Smooth muscle cell (in vitro differentiated cells): ENCODE data around the gene CYP8B1. TPM values are rescaled to one million over a fixed set of nuclear protein-coding genes. Genes with fewer than 3 reads are reported as not detected.

ENCODE experiments used
- DNase-seq: peaks from one replicate; lab custom pipeline; 2025; ENCODE audit not compliant: unreplicated experiment; lab: John Stamatoyannopoulos, UW
- H2AFZ ChIP-seq: fragments of 200-600 bp; sonication (generic); 2 replicates; pipeline ENCODE4 v1.6.0; 2016; ENCODE audit warnings: antibody characterized with exemption, low read depth, mild to moderate bottlenecking
- H3F3A ChIP-seq: fragments of 200-600 bp; sonication (generic); 2 replicates; pipeline ENCODE4 v1.6.0; 2017; ENCODE audit warnings: antibody characterized with exemption, low read depth
- H3K27ac ChIP-seq: fragments of 200-600 bp; sonication (generic); 2 replicates; pipeline ENCODE4 v1.5.1; 2016; ENCODE audit warnings: low read depth, mild to moderate bottlenecking
- H3K27me3 ChIP-seq: fragments of 200-600 bp; sonication (generic); 2 replicates; pipeline ENCODE4 v1.6.1; 2016; ENCODE audit warnings: low read depth, mild to moderate bottlenecking
- H3K36me3 ChIP-seq: fragments of 200-600 bp; sonication (generic); 2 replicates; pipeline ENCODE4 v1.5.1; 2016; ENCODE audit warnings: low read depth
- H3K4me1 ChIP-seq: fragments of 200-600 bp; sonication (generic); 2 replicates; pipeline ENCODE4 v1.5.1; 2016; ENCODE audit warnings: low read depth
- H3K4me2 ChIP-seq: fragments of 200-600 bp; sonication (generic); 2 replicates; pipeline ENCODE4 v1.6.0; 2016; ENCODE audit warnings: mild to moderate bottlenecking
- H3K4me3 ChIP-seq: fragments of 200-600 bp; sonication (generic); 2 replicates; pipeline ENCODE4 v1.5.1; 2016; ENCODE audit warnings: mild to moderate bottlenecking
- H3K79me2 ChIP-seq: fragments of 200-600 bp; sonication (generic); 2 replicates; pipeline ENCODE4 v1.6.0; 2016; ENCODE audit warnings: low read depth, mild to moderate bottlenecking
- H3K9ac ChIP-seq: fragments of 200-600 bp; sonication (generic); 2 replicates; pipeline ENCODE4 v1.6.0; 2016; ENCODE audit warnings: low read depth
- H3K9me3 ChIP-seq: fragments of 200-600 bp; sonication (generic); replicated peaks from 2 replicates; pipeline ENCODE4 v1.5.1; 2016; ENCODE audit warnings: low read depth
- H4K20me1 ChIP-seq: fragments of 200-600 bp; sonication (generic); 2 replicates; pipeline ENCODE4 v1.6.0; 2016; ENCODE audit warnings: low read depth
- CTCF ChIP-seq: fragments of 200-600 bp; sonication (generic); IDR thresholded peaks from 2 replicates; pipeline ENCODE4 v1.5.1; 2017; ENCODE audit warnings: borderline replicate concordance, mild to moderate bottlenecking, antibody characterized with exemption; ENCODE audit not compliant: insufficient read depth, poor library complexity, severe bottlenecking
- WGBS: methylation state at CpG from one replicate; pipeline ENCODE4 v1.1.7; 2016; ENCODE audit warnings: low lambda C conversion rate; 5-methylcytosine and 5-hydroxymethylcytosine counted together
- polyA plus RNA-seq: library from polyadenylated mRNA; unstranded; fragments of >200 nt; fragmentation: Nextera tagmentation; extraction: Ambion mirVana; gene quantifications from 2 replicates; pipeline ENCODE4 v1.2.1, GENCODE V29; 2016
- total RNA-seq: library from RNA; depleted of rRNA; stranded (reverse); fragments of >200 nt; gene quantifications from 2 replicates; pipeline ENCODE4 v1.2.3, GENCODE V29; 2014

The CYP8B1 gene
- total and polyA plus RNA-seq, 2 experiments from 2014 or later = not detected

- 91% methylated on average over 7 of the region's 7 CpGs for WGBS
- Histone ChIP-seq H4K20me1 (no peaks in the 10 kb centered on the region), H3K4me2 (no peak overlapping the region), H3F3A (no peaks in the 10 kb centered on the region), H3K9ac (no peak overlapping the region), H3K4me3 (no peak overlapping the region), H3K27me3 (no peaks in the 10 kb centered on the region), H3K36me3 (no peaks in the 10 kb centered on the region), H3K9me3 (no peaks in the 10 kb centered on the region), H3K27ac (no peak overlapping the region), H3K4me1 (no peaks in the 10 kb centered on the region), H2AFZ (no peak overlapping the region), H3K79me2 (no peaks in the 10 kb centered on the region)
- no peak for TF ChIP-seq CTCF
- no peak for DNase-seq
Observed at GRCh38 chr3:42867138-42867537, 8.5 kb downstream of the CYP8B1 start.

GRCh38 chr3:42865256-42865655, 10.4 kb downstream of the CYP8B1 start:
- WGBS = 94% methylated on average over 8 of the region's 8 CpGs
- no peak overlapping the region for H3K27ac ChIP-seq
- no peaks in the 10 kb centered on the region for H3K4me1 ChIP-seq

GRCh38 chr3:42864321-42864950, 11.2 kb downstream of the CYP8B1 start:
- 93% methylated on average over 15 of the region's 15 CpGs for WGBS

More at GRCh38 chr3:42865256-42865655, 10.4 kb downstream of the CYP8B1 start:
- Histone ChIP-seq H2AFZ (no peak overlapping the region), H3K79me2 (no peaks in the 10 kb centered on the region), H3K9ac (no peak overlapping the region), H4K20me1 (no peaks in the 10 kb centered on the region), H3F3A (no peaks in the 10 kb centered on the region), H3K36me3 (no peaks in the 10 kb centered on the region), H3K9me3 (no peaks in the 10 kb centered on the region), H3K27me3 (no peaks in the 10 kb centered on the region), H3K4me2 (no peak overlapping the region), H3K4me3 (no peak overlapping the region)
- no peak for TF ChIP-seq CTCF
- no peak for DNase-seq

More at GRCh38 chr3:42864321-42864950, 11.2 kb downstream of the CYP8B1 start:
- Histone ChIP-seq H3K4me3 (no peak overlapping the region), H3K27me3 (no peaks in the 10 kb centered on the region), H4K20me1 (no peaks in the 10 kb centered on the region), H3K36me3 (no peaks in the 10 kb centered on the region), H3K9ac (no peak overlapping the region), H3K79me2 (no peaks in the 10 kb centered on the region), H2AFZ (no peak overlapping the region), H3K4me2 (no peak overlapping the region), H3F3A (no peaks in the 10 kb centered on the region), H3K4me1 (no peaks in the 10 kb centered on the region), H3K27ac (no peak overlapping the region), H3K9me3 (no peaks in the 10 kb centered on the region)
- no peak for DNase-seq
- TF ChIP-seq CTCF = no peak
